Activated CD4-positive, alpha-beta memory T cell treated with anti-CD3 and anti-CD28 coated beads for 36 hours (primary cell): ENCODE data around the gene FSCN2. TPM values are rescaled to one million over a fixed set of nuclear protein-coding genes. Genes with fewer than 3 reads are reported as not detected.

ENCODE experiments used
- CTCF ChIA-PET: fragments of 350-600 bp; sonication (Branson Sonifier 250); formaldehyde crosslinking; loops from one replicate; lab custom pipeline; 2021; ENCODE audit warnings: antibody characterized with exemption, inconsistent platforms; lab: Charles Lee
- POLR2A ChIA-PET: fragments of 350-600 bp; sonication (Branson Sonifier 250); formaldehyde crosslinking; loops from one replicate; lab custom pipeline; 2021; ENCODE audit warnings: antibody characterized with exemption; lab: Charles Lee
- DNase-seq: peaks from one replicate; pipeline ENCODE4 v3.0.0-alpha.2; 2020
- H3K27ac Mint-ChIP-seq: one replicate; pipeline ENCODE4 v1.8.0; 2021; ENCODE audit warnings: mixed read lengths
- H3K27me3 Mint-ChIP-seq: one replicate; pipeline ENCODE4 v1.8.0; 2021; ENCODE audit warnings: mixed read lengths
- H3K36me3 Mint-ChIP-seq: one replicate; pipeline ENCODE4 v1.8.0; 2021; ENCODE audit warnings: mixed read lengths
- H3K4me1 Mint-ChIP-seq: one replicate; pipeline ENCODE4 v1.8.0; 2021; ENCODE audit warnings: low read depth, mixed read lengths
- H3K4me3 Mint-ChIP-seq: one replicate; pipeline ENCODE4 v1.8.0; 2021; ENCODE audit warnings: mild to moderate bottlenecking, mixed read lengths
- H3K9me3 Mint-ChIP-seq: one replicate; pipeline ENCODE4 v1.8.0; 2021; ENCODE audit warnings: mixed read lengths
- intact Hi-C: fragments of 100-400 bp; cut with micrococcal nuclease; formaldehyde crosslinking; loops from one replicate; pipeline ENCODE4 v1.15.1; 2023
- total RNA-seq, 2 experiments: library from RNA; stranded (reverse); gene quantifications; one replicate each; pipeline ENCODE4 v1.2.3, GENCODE V29; 2021

Gene FSCN2
- total RNA-seq, 2 experiments from 2014 or later: 0.33 to 0.46 TPM

DNA sequence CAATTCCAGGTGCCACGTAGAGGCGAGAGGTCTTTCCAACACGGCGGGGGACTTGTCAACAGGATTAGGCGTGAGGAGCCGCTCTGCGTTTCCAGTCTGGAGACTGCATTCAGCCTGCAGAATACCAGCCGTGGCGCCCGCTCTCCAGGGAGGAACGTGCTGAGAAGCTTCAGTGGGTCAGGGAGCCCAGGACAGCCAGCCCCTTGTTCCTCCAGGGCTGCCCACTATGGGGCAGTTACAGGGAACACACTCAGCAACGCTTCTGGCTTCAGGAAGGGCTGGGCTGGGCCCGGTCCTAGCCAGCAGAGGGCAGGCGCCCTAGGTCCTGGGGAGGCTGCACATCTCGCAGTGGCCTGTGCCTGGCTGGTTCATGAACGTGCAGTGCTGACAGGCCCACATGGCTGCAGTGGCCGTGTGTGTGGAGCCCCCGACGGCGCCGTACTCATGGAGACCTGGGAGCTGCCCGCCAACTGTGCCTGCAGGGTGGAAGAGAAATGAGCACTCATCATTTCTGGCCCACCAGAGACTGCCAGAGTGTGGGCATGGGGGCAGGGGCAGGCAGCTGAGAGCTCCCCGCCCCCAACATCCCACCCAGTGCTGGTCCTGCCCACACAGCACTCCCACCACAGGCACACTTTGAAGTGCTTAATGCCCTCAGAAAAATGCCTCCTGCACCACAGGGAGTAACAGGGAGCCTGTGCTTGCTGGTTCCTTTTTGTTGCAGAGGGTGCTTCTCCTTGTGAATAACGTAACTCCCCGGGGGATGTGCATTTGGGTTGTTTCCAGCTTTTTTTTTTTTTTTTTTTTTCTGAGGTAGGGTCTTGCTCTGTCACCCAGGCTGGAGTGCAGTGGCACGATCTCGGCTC, 31.0 kb downstream of the FSCN2 start:
- ChIA-PET POLR2A (no interaction called here), CTCF (interaction anchor here (1.4 kb wide), 1 partner anchor 42 kb away, joined by 4 read pairs; no protein-coding TSS in a partner anchor)
- H3K27me3 Mint-ChIP-seq: no peaks in the 10 kb centered on the region
- no peak for DNase-seq
- H3K4me3 Mint-ChIP-seq: no peak overlapping the region
- H3K27ac Mint-ChIP-seq: no peak overlapping the region
- H3K36me3 Mint-ChIP-seq: peaks cover 15% of the 10 kb centered on the region
- H3K9me3 Mint-ChIP-seq: no peaks in the 10 kb centered on the region
- peaks cover 11% of the 10 kb centered on the region for H3K4me1 Mint-ChIP-seq
- intact Hi-C loops: no loop called here

DNA sequence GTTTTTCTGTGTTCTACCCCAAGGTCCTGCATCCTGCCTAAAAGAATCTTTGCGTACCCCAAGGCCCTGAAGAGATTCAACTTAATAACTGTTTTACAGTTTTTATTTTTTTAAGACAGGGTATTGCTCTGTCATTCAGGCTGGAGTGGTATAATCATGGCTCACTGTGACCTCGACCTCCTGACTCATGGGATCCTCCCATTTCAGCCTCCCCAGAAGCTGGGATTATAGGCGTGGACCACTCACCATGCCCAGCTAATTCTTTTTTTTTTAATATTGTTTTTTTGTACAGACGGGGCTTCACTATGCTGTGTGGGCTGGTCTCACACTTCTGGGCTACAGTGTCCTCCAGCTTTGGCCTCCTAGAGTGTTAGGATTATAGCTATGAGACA, 33.3 kb downstream of the FSCN2 start:
- no peak for DNase-seq
- intact Hi-C loops: no loop called here
- H3K27me3 Mint-ChIP-seq: no peaks in the 10 kb centered on the region
- H3K4me3 Mint-ChIP-seq: no peak overlapping the region
- CTCF ChIA-PET: interaction anchor here (0.6 kb wide), 1 partner anchor 9 kb away, joined by 3 read pairs; no protein-coding TSS in a partner anchor
- H3K27ac Mint-ChIP-seq: no peak overlapping the region
- peaks cover 31% of the 10 kb centered on the region for H3K36me3 Mint-ChIP-seq
- H3K4me1 Mint-ChIP-seq: peaks cover 8% of the 10 kb centered on the region
- no peaks in the 10 kb centered on the region for H3K9me3 Mint-ChIP-seq
- POLR2A ChIA-PET: no interaction called here

DNA sequence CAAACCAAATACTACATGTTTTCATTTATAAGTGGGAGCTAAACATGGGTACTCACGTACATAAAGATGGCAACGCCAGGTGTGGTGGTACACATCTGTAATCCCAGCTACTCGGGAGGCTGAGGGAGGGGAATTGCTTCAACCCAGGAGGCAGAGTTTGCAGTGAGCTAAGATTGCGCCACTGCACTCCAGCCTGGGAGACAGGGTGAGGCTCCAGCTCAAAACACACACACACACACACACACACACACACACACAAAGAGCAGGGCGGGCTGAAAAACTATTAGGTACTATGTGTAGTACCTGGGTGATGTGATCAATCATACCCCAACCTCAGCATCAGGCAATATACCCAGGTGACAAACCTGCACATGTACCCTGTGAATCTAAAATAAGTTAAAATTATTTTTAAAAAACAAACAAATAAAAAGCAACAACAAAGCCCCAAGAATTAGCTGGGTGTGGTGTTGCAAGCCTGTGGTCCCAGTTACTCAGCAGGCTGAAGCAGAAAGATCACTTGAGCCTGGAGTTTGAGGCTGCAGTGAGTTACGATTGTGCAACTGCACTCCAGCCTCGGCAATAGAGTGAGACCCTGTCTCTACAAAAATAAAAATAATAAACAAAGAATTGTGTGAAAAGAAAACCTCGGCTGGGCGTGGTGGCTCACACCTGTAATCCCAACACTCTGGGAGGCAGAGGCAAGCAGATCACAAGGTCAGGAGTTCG, 35.8 kb downstream of the FSCN2 start:
- Mint-ChIP-seq H3K27me3 (no peaks in the 10 kb centered on the region), H3K36me3 (peaks cover 34% of the 10 kb centered on the region), H3K27ac (no peak overlapping the region), H3K4me1 (peaks cover 8% of the 10 kb centered on the region), H3K9me3 (no peaks in the 10 kb centered on the region), H3K4me3 (no peak overlapping the region)
- intact Hi-C loops: no loop called here
- ChIA-PET CTCF (no interaction called here), POLR2A (no interaction called here)
- no peak for DNase-seq

DNA sequence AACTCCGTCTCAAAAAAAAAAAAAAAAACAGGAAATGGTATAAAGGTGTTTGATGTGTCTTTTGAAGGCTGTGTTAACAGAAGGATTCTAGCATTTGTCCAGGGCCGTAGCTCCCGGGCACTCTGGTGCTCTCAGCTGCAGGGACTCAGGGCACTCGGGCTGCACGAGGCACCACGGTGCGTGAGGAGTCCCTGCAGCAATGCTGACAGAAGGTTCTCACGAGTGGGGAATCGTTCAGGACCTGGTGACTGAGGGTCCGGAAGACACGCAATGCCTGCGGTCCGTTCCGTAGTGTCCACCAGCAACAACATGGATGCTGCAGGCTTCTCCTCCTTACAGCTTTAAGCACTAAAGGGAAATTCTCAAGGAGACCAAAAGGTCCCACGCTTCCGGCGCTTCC, 36.6 kb downstream of the FSCN2 start:
- Mint-ChIP-seq H3K27me3 (no peaks in the 10 kb centered on the region), H3K4me1 (peaks cover 8% of the 10 kb centered on the region), H3K36me3 (peaks cover 34% of the 10 kb centered on the region), H3K4me3 (no peak overlapping the region), H3K9me3 (no peaks in the 10 kb centered on the region), H3K27ac (no peak overlapping the region)
- intact Hi-C loops: no loop called here
- POLR2A ChIA-PET: no interaction called here
- CTCF ChIA-PET: no interaction called here
- no peak for DNase-seq

DNA sequence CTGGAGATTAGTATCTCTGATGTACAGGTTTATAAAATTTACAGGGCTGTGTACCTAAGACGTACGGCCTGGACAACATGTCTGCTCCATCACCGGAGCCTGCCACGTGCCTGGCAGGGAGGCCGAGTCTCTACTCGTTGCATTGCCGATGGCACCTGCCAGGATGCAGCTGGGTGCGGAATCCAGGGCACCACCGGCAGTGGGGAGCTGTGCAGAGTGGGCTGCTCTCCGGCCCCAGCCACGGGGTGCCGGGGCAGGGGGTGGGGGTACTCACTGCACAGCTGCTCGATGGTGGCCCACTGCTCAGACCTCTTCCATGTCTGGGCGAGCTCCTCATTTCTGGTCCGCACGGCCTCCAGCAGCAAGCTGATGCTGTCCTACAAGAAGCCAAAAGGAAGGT, 37.1 kb downstream of the FSCN2 start:
- no peak overlapping the region for H3K4me3 Mint-ChIP-seq
- no peak for DNase-seq
- no peak overlapping the region for H3K27ac Mint-ChIP-seq
- peaks cover 8% of the 10 kb centered on the region for H3K4me1 Mint-ChIP-seq
- intact Hi-C loops: no loop called here
- ChIA-PET CTCF (interaction anchor here (1.2 kb wide), 1 partner anchor 36 kb away, joined by 3 read pairs; no protein-coding TSS in a partner anchor), POLR2A (no interaction called here)
- H3K27me3 Mint-ChIP-seq: no peaks in the 10 kb centered on the region
- no peaks in the 10 kb centered on the region for H3K9me3 Mint-ChIP-seq
- peaks cover 38% of the 10 kb centered on the region for H3K36me3 Mint-ChIP-seq

DNA sequence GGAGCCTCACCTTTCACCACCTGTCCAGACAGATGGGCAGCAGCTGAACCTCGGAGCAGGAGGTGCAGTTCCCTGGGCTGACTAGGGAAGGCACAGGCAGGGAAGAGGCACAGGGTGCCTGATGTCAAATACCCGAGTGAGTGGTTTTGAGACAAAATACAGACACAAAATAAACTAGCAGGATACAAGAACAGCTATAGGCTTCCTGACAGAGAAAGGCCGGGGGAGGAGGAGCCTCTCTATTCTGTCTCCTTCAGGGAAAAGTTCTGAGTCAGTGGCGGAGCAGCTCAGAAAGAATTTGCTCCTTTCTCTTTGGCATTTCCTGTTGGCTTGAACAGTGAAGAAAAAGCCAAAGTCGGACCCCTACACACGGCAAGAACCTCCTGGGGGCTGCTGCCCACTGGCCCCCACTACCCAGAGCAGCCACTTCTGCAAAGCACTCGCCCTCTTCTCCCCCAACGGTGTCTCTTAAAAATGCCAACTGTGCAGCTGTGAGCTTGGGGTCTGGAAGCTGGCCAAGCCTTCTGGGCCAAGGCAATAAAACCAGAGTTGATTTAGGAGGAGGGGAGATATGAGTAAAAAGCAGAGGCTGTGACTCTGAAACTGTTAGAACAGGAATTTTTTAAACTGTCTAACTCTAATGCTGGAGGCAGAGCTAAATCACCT, 38.4 kb downstream of the FSCN2 start:
- Mint-ChIP-seq H3K36me3 (peaks cover 30% of the 10 kb centered on the region), H3K27me3 (no peaks in the 10 kb centered on the region), H3K27ac (no peak overlapping the region), H3K4me1 (no peaks in the 10 kb centered on the region), H3K4me3 (no peak overlapping the region), H3K9me3 (no peaks in the 10 kb centered on the region)
- ChIA-PET CTCF (no interaction called here), POLR2A (no interaction called here)
- intact Hi-C loops: no loop called here
- no peak for DNase-seq

DNA sequence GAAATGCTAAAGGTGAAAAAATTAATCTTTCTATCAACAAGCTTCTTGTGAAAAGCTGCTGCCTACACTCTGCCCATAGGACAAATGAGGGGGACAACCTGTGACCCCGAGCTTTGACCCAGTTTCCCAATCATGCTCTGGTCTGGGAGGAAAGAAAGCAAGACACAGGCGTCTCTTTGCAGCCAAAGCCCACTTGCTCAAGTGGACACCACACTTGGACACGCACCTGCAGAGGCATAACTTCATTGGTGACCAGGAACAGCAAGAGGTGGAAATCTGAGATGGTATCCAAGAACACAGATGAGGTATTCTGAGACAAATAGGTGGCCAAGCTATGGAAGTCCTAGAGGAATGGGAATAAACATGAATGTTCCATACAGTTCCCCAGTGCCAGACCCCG, 39.0 kb downstream of the FSCN2 start:
- POLR2A ChIA-PET: interaction anchor here (0.6 kb wide), 1 partner anchor 45 kb away, joined by 3 read pairs; no protein-coding TSS in a partner anchor
- DNase-seq: no peak
- Mint-ChIP-seq H3K9me3 (no peaks in the 10 kb centered on the region), H3K27me3 (no peaks in the 10 kb centered on the region), H3K27ac (no peak overlapping the region), H3K4me3 (no peak overlapping the region), H3K36me3 (peaks cover 30% of the 10 kb centered on the region), H3K4me1 (no peaks in the 10 kb centered on the region)
- intact Hi-C loops: no loop called here
- CTCF ChIA-PET: no interaction called here

DNA sequence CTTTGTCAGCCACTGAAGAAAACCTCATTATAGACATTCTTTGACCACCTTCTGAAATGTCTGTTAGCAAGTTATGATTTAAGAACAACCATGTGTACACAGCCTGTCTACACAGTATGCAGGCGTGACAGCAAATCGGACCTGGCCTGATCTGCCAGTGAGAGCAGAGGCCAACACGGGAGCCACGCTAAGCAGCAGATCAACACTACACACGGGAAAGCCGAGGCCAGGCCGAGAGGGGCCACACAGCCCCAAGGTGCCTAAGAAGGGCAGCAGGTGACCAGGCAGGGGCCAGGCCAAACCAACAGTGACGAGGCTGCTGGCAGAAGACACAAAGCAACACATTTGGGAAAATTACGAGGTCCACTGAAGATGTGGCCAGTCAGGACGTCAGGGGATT, 40.2 kb downstream of the FSCN2 start:
- Mint-ChIP-seq H3K4me3 (no peak overlapping the region), H3K36me3 (peaks cover 34% of the 10 kb centered on the region), H3K4me1 (no peaks in the 10 kb centered on the region), H3K27ac (no peak overlapping the region), H3K27me3 (no peaks in the 10 kb centered on the region), H3K9me3 (no peaks in the 10 kb centered on the region)
- DNase-seq: no peak
- intact Hi-C loops: no loop called here
- POLR2A ChIA-PET: no interaction called here
- CTCF ChIA-PET: interaction anchor here (1.5 kb wide), 1 partner anchor 33 kb away, joined by 9 read pairs; no protein-coding TSS in a partner anchor

DNA sequence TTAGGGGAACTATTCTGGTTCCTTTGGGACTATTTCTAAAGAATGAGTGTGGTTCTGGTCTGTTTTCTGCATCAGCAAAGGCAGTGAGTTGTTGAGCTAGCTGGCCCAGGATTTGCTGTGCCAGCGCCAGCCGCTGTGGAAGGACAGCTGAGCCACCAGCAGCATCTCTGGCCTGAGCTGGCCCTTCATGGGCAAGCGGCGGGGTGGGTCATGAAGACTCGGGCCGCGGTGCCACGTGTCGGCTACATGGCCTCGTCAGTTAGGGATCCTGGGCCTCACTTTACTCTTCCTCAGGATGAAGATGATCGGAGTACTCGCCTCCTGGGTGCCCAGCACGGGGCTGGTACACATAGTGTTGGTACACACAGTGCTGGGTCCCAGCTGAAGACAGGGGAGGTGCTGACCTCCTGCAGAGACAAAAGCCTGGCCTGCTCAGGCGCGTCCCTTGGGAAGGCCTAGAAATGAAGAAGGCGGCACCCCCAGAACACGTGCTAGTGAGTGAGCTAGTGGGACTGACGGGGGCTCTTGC, 41.9 kb downstream of the FSCN2 start:
- ChIA-PET POLR2A (no interaction called here), CTCF (interaction anchor here (0.9 kb wide), 1 partner anchor 32 kb away, joined by 3 read pairs; no protein-coding TSS in a partner anchor)
- H3K36me3 Mint-ChIP-seq: peaks cover 38% of the 10 kb centered on the region
- no peaks in the 10 kb centered on the region for H3K9me3 Mint-ChIP-seq
- H3K27ac Mint-ChIP-seq: no peak overlapping the region
- DNase-seq: no peak
- no peak overlapping the region for H3K4me3 Mint-ChIP-seq
- intact Hi-C loops: no loop called here
- H3K4me1 Mint-ChIP-seq: no peaks in the 10 kb centered on the region
- H3K27me3 Mint-ChIP-seq: no peaks in the 10 kb centered on the region

DNA sequence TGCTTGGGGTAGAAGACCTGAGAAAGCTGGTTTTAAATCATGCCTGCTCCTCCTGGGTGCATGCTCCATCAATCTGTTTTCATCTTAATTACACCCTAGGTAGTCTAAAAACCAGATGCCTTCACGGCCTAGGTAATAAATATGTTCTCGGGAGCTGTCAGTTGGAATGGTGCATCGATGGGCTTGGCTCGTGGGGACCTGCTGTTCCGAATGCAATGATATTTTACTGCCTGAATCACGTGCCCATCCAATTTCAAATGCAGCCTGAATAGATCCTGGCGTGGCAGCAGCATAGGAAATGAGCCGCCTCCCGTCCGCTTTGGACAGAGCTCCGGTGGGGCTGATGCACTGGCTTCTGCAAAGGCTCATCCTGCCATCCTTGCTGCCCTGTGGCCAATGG, 42.8 kb downstream of the FSCN2 start:
- no peaks in the 10 kb centered on the region for H3K4me1 Mint-ChIP-seq
- intact Hi-C loops: no loop called here
- peaks cover 33% of the 10 kb centered on the region for H3K36me3 Mint-ChIP-seq
- ChIA-PET POLR2A (no interaction called here), CTCF (no interaction called here)
- H3K27me3 Mint-ChIP-seq: no peaks in the 10 kb centered on the region
- H3K27ac Mint-ChIP-seq: no peak overlapping the region
- no peak overlapping the region for H3K4me3 Mint-ChIP-seq
- no peaks in the 10 kb centered on the region for H3K9me3 Mint-ChIP-seq
- no peak for DNase-seq

DNA sequence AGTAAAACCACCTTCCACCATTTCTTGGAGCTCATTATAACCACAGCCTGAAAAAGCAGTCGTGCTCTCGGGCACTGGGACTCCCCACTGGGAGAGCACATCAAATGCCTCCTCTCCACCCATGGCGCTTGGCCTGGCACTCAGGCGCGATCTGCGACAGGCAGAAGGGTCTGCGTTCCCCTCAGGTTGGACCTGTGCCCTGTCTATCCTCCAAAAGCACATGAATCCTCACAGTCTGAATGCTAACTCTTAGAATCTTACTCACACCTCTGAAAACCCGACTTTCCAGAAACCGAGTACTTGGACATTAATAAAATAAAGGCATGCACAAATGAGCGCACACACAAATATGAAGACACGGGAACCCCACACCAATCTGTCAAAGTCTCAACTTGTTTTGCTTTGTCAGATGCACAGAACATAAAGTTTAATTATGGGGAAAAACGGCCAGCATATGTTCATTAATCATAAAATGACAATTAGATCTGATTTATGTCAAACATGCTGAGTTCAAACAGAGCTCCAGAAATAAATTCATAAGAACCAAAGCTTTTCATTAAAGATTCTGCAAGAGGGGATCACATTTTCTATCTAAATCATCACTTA, 44.5 kb downstream of the FSCN2 start:
- ChIA-PET POLR2A (no interaction called here), CTCF (interaction anchor here (2.8 kb wide), 1 partner anchor 29 kb away, joined by 9 read pairs; no protein-coding TSS in a partner anchor)
- Mint-ChIP-seq H3K27me3 (no peaks in the 10 kb centered on the region), H3K4me3 (no peak overlapping the region), H3K27ac (no peak overlapping the region), H3K9me3 (no peaks in the 10 kb centered on the region), H3K36me3 (peaks cover 22% of the 10 kb centered on the region), H3K4me1 (no peaks in the 10 kb centered on the region)
- DNase-seq: no peak
- intact Hi-C loops: no loop called here
